Fibroblast of lung (primary cell): ENCODE data around the gene STRA8.

Experiments used
- CTCF ChIP-seq, 2 donors: IDR thresholded peaks in 1 of 2; conservative IDR thresholded peaks in 1 of 2; 1 replicate in 1 of 2; 2 replicates in 1 of 2; pipeline ENCODE4 v1.5.1; 2011 to 2012; ENCODE audit warnings: low read length in 2 of 2, control low read depth in 1 of 2, inconsistent platforms in 1 of 2, low read depth in 1 of 2, mild to moderate bottlenecking in 1 of 2
- EZH2 ChIP-seq: IDR thresholded peaks from 2 replicates; pipeline ENCODE4 v1.5.1; 2012; ENCODE audit warnings: low read length, control low read depth, mild to moderate bottlenecking; ENCODE audit errors: missing control alignments

- TF ChIP-seq CTCF (conservative IDR thresholded peaks at IDR 0.05 in 1 of 2, IDR thresholded peaks at IDR 0.05 in 1 of 2; ENCODE audit: low read depth in 1 of 2, low read length in 2 of 2) (no peak), EZH2 (no peak)
Measured at GRCh38 chr7:135300913-135301765, 67.5 kb downstream of the STRA8 start.
